NCI-H2081 (cell line): Measurements from ENCODE around the gene SP140L.
A peak's percentile ranks its signal among the peaks of the same experiment; 100 is the strongest.
"Not testable (repeated sequence)": the region's sequence is repeated elsewhere in the genome, so short reads cannot be mapped to it uniquely, and the experiment has no call there.

Experiments
- DNase-seq, 2 experiments: peaks; one replicate each; lab custom pipeline; 2025; lab: John Stamatoyannopoulos, UW

Gene SP140L

GRCh38 chr2:230362030-230362691 is 35.2 kb downstream of the SP140L start:
- no peak for DNase-seq

GRCh38 chr2:230382108-230382507 is 55.1 kb downstream of the SP140L start:
- no peak for DNase-seq

- no peak for DNase-seq
Observed at GRCh38 chr2:230383453-230383852, 56.5 kb downstream of the SP140L start.

GRCh38 chr2:230384986-230385385 is 58.0 kb downstream of the SP140L start:
- no peak for DNase-seq

- no peak for DNase-seq
Observed at GRCh38 chr2:230394301-230394700, 67.3 kb downstream of the SP140L start.

- DNase-seq, result not testable (repeated sequence)
Observed at GRCh38 chr2:230398698-230399097, 71.7 kb downstream of the SP140L start.

GRCh38 chr2:230400041-230400440 is 73.0 kb downstream of the SP140L start:
- DNase-seq, result no peak

- DNase-seq, result no peak
Observed at GRCh38 chr2:230400454-230400853, 73.5 kb downstream of the SP140L start.

GRCh38 chr2:230401026-230401425 is 74.0 kb downstream of the SP140L start:
- not testable (repeated sequence) for DNase-seq

GRCh38 chr2:230403746-230404145 is 76.8 kb downstream of the SP140L start:
- no peak for DNase-seq

GRCh38 chr2:230405824-230406223 is 78.8 kb downstream of the SP140L start:
- no peak for DNase-seq

- no peak for DNase-seq
Observed at GRCh38 chr2:230408244-230408842, 81.3 kb downstream of the SP140L start.

- not testable (repeated sequence) for DNase-seq
Observed at GRCh38 chr2:230409316-230409715, 82.3 kb downstream of the SP140L start.

- no peak for DNase-seq
Observed at GRCh38 chr2:230410263-230410662, 83.3 kb downstream of the SP140L start.

- no peak for DNase-seq
Observed at GRCh38 chr2:230410861-230411569, 84.0 kb downstream of the SP140L start.

GRCh38 chr2:230411570-230412370 is 84.8 kb downstream of the SP140L start:
- DNase-seq, result peak; percentile 31 to 36

GRCh38 chr2:230412371-230412711 is 85.3 kb downstream of the SP140L start:
- DNase-seq, result no peak

- no peak for DNase-seq
Observed at GRCh38 chr2:230412846-230413245, 85.9 kb downstream of the SP140L start.

GRCh38 chr2:230413479-230413878 is 86.5 kb downstream of the SP140L start:
- no peak for DNase-seq

- DNase-seq, result no peak
Observed at GRCh38 chr2:230414302-230414701, 87.3 kb downstream of the SP140L start.

GRCh38 chr2:230416061-230416721 is 89.2 kb downstream of the SP140L start, which contains the start of gene SP100:
TSS of gene SP100 (plus strand) at chr2:230416201. CDS start at chr2:230416297, 96 bp downstream.
- no peak for DNase-seq

GRCh38 chr2:230417436-230417835 is 90.4 kb downstream of the SP140L start:
- no peak for DNase-seq
